HUDEP-2 (cell line): Measurements from ENCODE around the gene KCNIP1.

ENCODE experiments used
- DNase-seq, 76 experiments: peaks; one replicate each; lab custom pipeline; 2025; ENCODE audit not compliant: unreplicated experiment in 76 of 76; lab: John Stamatoyannopoulos, UW

The KCNIP1 gene

DNA sequence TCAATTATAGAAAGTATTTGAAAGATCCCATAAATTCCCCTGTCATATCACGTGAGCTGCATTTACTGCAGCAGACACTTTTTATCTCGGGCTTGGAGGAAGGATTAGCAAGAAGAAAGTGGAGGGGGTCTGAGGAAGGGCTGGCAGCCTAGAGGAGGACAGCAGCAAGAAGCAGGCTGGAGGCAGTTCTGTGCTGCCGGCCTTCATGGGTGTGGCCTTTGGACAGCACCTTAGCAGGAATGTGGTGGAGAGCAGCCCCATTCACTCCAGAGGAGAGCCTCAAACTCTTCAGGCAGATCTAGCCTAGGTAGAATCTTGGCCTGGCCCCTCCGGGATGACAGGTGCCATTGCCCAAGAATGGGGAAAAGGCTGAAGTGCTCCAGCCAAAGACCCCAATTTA is 189.9 kb downstream of the KCNIP1 start:
- no peak for DNase-seq

- no peak for DNase-seq
Measured at GRCh38 chr5:170694911-170695310, 191.1 kb downstream of the KCNIP1 start.

DNA sequence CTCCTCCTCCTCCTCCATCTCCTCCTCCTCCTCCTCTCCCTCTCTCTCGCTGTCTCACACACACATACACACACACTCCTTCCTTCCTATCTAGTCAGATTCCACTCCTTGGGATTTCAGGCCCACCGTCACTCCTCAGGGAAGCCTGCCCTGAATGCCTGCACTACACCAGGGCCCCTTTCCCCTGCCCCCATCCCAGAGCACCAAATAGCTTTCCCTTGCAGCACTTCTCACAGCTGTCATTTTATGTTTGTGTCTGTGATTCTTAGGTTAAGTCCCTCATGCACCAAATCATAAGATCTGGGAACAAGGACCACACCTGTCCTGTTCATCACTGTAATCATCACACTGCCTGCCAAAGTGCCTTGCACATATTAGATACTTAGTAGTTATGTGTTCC is 193.2 kb downstream of the KCNIP1 start:
- no peak for DNase-seq

- no peak for DNase-seq
Measured at GRCh38 chr5:170700503-170700902, 196.7 kb downstream of the KCNIP1 start.

DNA sequence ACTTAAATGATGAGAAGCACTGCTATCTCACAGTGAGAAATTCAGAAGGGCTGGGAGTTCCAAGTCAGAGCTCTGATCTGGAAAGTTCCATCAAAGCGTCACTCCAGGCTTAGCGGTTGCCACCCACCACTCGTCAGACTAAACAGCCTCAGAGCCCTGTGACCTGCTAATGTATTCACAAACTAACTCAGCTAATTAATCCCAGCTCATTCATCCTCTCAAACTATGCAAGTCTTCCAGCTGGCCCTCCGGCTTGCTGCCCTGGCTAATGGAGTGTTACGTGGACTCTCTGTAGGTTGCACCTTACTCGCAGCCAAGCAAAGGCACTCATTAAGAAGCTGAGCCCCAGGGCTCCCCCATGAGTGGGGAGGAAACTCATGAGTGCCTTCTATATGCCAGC is 197.5 kb downstream of the KCNIP1 start:
- no peak for DNase-seq

GRCh38 chr5:170704417-170705192 is 200.8 kb downstream of the KCNIP1 start:
- no peak for DNase-seq

- DNase-seq: no peak
Measured at GRCh38 chr5:170709640-170710039, 205.8 kb downstream of the KCNIP1 start.

DNA sequence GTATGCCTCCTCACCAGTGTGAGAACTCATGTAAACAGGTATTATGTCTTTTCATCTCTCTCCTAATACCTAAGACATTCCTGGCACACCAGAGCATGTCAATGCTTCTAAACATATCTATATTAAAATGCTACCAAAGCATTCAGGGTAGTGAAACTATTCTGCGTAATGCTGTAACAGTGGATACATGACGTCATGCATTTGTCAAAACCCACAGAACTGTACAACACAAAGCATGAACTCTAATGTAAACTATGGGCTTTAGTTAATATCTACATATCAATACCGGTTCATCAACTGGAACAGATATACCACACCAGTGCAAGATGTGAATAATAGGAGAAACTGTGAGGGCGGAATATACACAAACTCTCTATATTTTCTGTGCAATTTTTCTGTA is 207.5 kb downstream of the KCNIP1 start:
- no peak for DNase-seq

DNA sequence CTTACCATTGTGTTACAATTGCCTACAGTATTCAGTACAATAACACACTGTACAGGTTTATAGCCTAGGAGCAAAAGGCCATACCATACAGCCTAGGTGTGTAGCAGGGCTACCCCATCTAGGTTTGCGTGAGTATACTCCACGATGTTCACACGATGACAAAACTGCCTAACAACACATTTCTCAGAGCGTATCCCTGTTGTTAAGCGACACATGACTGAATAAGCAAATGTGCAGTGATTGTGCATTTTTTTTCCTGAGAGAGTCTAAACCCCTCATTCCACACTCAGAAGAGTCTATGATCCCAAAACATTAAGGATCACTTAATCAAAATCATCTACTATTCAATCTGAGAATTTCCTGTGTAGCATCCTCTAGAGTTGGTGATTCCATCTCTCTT is 211.3 kb downstream of the KCNIP1 start:
- DNase-seq: no peak

GRCh38 chr5:170716396-170716795 is 212.6 kb downstream of the KCNIP1 start:
- DNase-seq: no peak

DNA sequence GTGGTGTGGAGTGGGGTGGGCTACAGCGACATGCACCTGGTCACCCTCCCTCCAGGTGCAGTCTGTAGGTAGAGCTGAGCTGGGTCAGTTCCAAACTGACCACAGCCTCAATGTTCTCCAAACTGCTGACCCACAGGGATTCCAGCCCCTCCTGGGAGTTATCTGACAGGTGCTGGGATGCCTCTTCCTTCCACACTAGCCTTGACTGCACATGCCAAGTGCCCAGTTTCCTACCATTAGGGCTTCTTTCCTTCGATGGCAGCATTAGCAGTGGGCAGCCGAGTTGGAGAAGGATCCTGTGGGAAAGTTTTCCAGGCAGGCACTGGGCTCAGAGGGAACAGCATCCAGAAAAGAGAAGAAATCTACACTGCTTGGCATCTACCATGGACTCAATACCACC is 215.7 kb downstream of the KCNIP1 start:
- DNase-seq: no peak

- DNase-seq: no peak
Measured at GRCh38 chr5:170720179-170720578, 216.4 kb downstream of the KCNIP1 start.

- no peak for DNase-seq
Measured at GRCh38 chr5:170720984-170721383, 217.2 kb downstream of the KCNIP1 start.

DNA sequence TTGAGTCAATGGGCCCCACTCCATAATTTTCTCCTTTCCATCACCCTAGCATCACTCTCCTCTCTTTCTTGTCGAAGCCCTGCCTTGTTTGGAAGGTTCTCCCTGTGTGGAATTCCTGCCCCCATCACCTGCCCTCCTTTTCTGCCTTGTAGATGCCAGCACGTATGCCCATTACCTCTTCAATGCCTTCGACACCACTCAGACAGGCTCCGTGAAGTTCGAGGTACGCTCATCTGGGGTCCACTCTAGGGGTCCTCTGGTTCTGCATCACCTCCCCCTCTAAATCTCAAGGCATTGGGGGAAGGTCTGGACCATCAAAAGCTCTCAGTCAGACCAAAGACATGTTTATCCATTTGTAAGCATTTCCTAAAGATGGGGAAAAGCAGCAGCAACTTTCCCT is 217.9 kb downstream of the KCNIP1 start:
- DNase-seq: no peak

- DNase-seq: no peak
Measured at GRCh38 chr5:170722316-170722715, 218.5 kb downstream of the KCNIP1 start.

GRCh38 chr5:170731052-170731451 is 227.2 kb downstream of the KCNIP1 start:
- DNase-seq: no peak

DNA sequence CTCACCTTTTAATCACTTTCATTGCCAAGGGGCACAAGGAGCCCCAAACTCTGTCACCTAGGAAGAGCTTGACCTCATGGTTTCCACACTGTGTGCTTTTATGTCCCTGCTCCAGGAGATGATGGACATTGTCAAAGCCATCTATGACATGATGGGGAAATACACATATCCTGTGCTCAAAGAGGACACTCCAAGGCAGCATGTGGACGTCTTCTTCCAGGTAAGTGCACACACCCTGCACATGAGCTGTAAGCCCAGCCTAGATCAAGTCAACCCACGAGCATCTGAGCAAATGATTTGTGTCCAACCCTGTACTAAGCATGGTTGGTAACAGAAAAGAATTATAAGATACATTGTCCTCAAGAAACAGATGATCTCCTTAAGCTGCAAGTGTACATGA is 228.9 kb downstream of the KCNIP1 start:
- DNase-seq: no peak

DNA sequence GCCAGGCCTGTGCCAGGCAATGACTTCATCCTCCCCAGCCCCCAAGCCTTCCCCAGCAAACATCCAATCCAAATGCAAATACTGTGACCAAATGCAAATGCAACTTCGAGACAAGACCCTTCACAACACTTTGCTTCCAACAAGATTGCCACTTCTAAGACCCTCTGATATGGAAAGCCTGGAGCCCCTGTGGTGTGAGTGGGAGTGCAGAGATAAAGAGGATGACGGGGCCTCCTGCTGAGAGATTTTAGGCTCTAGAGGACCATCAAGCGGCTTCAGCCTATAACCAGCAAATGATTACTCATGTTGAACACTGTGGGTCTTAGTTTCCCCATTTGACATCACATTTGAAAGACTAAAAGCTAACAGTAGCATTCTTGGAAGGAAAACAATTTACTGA is 233.1 kb downstream of the KCNIP1 start:
- no peak for DNase-seq

- DNase-seq: no peak
Measured at GRCh38 chr5:170737591-170737990, 233.8 kb downstream of the KCNIP1 start.

DNA sequence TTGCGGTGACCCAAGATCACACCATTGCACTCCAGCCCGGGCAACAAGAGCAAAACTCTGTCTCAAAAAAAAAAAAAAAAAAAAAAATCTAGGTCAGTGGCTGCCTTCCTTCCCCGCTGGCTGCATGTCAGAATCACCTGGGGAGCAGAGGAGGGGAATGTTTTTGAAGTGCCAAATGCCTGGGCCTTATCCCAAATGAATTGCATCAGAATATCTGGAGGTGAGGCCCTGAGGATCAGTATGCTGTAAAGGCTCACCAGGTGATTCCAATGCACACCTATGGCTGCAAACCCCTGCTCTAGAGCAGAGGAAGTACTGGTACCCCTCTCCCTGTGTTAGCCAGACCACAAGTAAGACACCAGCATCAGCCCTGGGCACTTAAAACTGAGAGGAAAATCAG is 235.0 kb downstream of the KCNIP1 start:
- DNase-seq: no peak

GRCh38 chr5:170739446-170739845 is 235.6 kb downstream of the KCNIP1 start:
- DNase-seq: no peak

DNA sequence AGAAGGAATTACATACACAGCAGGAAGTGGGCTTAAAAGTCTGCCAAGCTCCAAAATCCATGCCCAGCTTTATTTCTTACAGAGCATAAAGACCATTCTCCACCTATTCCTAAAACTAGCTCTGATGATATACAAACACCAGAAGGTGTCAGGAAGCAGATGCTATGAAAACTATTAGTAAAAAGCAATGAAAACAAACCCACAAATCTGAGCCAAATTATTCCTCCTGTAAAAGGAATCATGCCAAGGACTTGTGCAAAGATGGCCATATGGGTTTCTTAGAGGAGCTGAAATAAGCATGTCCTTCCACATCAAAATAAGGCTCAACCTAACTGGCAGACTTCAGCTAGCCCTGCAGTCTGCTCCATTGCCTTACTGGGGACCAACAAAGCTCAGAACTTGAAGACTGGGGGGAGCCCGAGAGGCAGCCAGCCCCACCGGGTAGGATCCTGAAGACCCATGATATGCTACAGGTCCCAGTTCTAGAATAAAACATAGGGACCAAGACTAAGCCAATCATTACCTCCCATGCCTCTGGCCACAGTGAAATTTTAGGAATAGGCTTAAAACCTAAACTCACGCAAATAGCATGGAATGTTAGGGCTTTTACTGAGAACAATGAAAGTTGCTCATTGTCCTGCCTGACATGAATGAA is 236.9 kb downstream of the KCNIP1 start:
- DNase-seq: no peak
